Astrocyte (in vitro differentiated cells and primary cell): Measurements from ENCODE around the gene KIF1C. TPM values are rescaled to one million over a fixed set of nuclear protein-coding genes. Genes with fewer than 3 reads are reported as not detected.

Experiments used
- DNase-seq: peaks from one replicate; pipeline ENCODE4 v3.0.0-alpha.2; 2010; ENCODE audit warnings: low read depth
- FAIRE-seq: peaks from 2 replicates; lab custom pipeline; 2011; peaks lifted over from hg19 to GRCh38; lab: Jason Lieb, UNC
- H2AFZ ChIP-seq: 2 replicates; pipeline ENCODE4 v1.6.0; 2012; ENCODE audit warnings: low read depth, low read length, inconsistent platforms
- H3K27ac ChIP-seq: 2 replicates; pipeline ENCODE4 v1.5.1; 2011; ENCODE audit warnings: low read depth, low read length, inconsistent platforms
- H3K27me3 ChIP-seq: 2 replicates; pipeline ENCODE4 v1.6.0; 2011; ENCODE audit warnings: low read length, inconsistent platforms; ENCODE audit not compliant: insufficient read depth
- H3K36me3 ChIP-seq: 2 replicates; pipeline ENCODE4 v1.5.1; 2011; ENCODE audit warnings: low read length, inconsistent platforms; ENCODE audit not compliant: insufficient read depth
- H3K4me1 ChIP-seq: 2 replicates; pipeline ENCODE4 v1.5.1; 2011; ENCODE audit warnings: low read length, inconsistent platforms; ENCODE audit not compliant: insufficient read depth
- H3K4me2 ChIP-seq: 2 replicates; pipeline ENCODE4 v1.6.0; 2012; ENCODE audit warnings: low read length, inconsistent platforms
- H3K4me3 ChIP-seq: 2 replicates; pipeline ENCODE4 v1.5.1; 2011; ENCODE audit warnings: low read depth, mild to moderate bottlenecking, low read length, inconsistent platforms; ENCODE audit not compliant: insufficient read depth
- H3K79me2 ChIP-seq: 2 replicates; pipeline ENCODE4 v1.6.0; 2012; ENCODE audit warnings: mild to moderate bottlenecking, low read length, inconsistent platforms; ENCODE audit not compliant: insufficient read depth
- H3K9ac ChIP-seq: 2 replicates; pipeline ENCODE4 v1.6.0; 2012; ENCODE audit warnings: mild to moderate bottlenecking, low read length, inconsistent platforms
- H3K9me3 ChIP-seq: 2 replicates; pipeline ENCODE4 v1.5.1; 2012; ENCODE audit warnings: low read depth, mild to moderate bottlenecking, low read length, inconsistent platforms; ENCODE audit not compliant: insufficient read depth
- H4K20me1 ChIP-seq: 2 replicates; pipeline ENCODE4 v1.6.0; 2012; ENCODE audit warnings: low read length, inconsistent platforms; ENCODE audit not compliant: insufficient read depth
- H3K27ac Mint-ChIP-seq: one replicate; pipeline ENCODE4 v1.8.0; 2021; ENCODE audit warnings: mild to moderate bottlenecking, mixed read lengths; ENCODE audit not compliant: unreplicated experiment
- H3K27me3 Mint-ChIP-seq: one replicate; pipeline ENCODE4 v1.8.0; 2021; ENCODE audit warnings: low read depth, mixed read lengths; ENCODE audit not compliant: unreplicated experiment
- H3K36me3 Mint-ChIP-seq: one replicate; pipeline ENCODE4 v1.8.0; 2021; ENCODE audit warnings: low read depth, mixed read lengths; ENCODE audit not compliant: unreplicated experiment
- H3K4me1 Mint-ChIP-seq: one replicate; pipeline ENCODE4 v1.8.0; 2021; ENCODE audit warnings: low read depth, mixed read lengths; ENCODE audit not compliant: unreplicated experiment
- H3K4me3 Mint-ChIP-seq: one replicate; pipeline ENCODE4 v1.8.0; 2021; ENCODE audit warnings: mild to moderate bottlenecking, moderate library complexity, mixed read lengths; ENCODE audit not compliant: unreplicated experiment
- H3K9me3 Mint-ChIP-seq: one replicate; pipeline ENCODE4 v1.8.0; 2021; ENCODE audit warnings: mild to moderate bottlenecking, mixed read lengths; ENCODE audit not compliant: unreplicated experiment
- CTCF ChIP-seq: IDR thresholded peaks from 2 replicates; pipeline ENCODE4 v1.5.1; 2011; ENCODE audit warnings: low read depth, mild to moderate bottlenecking, inconsistent platforms, low read length, moderate library complexity; ENCODE audit not compliant: insufficient read depth
- EZH2 ChIP-seq: IDR thresholded peaks from 2 replicates; pipeline ENCODE4 v1.6.1; 2012; ENCODE audit warnings: mild to moderate bottlenecking, low read length, inconsistent platforms; ENCODE audit not compliant: insufficient read depth
- total RNA-seq: library from RNA; stranded (reverse); gene quantifications from 2 replicates; pipeline ENCODE4 v1.2.1, GENCODE V29; 2021

KIF1C gene
- total RNA-seq, 1 donor from 2014 or later, result 109 TPM

GRCh38 chr17:4998027-4998731, 429 bp downstream of the KIF1C start:
- peaks cover 6% of the 10 kb centered on the region for H3K4me1 Mint-ChIP-seq
- H3K27me3 ChIP-seq, result no peaks in the 10 kb centered on the region
- H2AFZ ChIP-seq, result peak overlapping the region; percentile 47
- peaks cover 43% of the 10 kb centered on the region for H4K20me1 ChIP-seq
- H3K4me1 ChIP-seq, result peaks cover 24% of the 10 kb centered on the region
- TF ChIP-seq EZH2, result no peak
- H3K9me3 ChIP-seq, result no peaks in the 10 kb centered on the region
- H3K4me2 ChIP-seq, result peak overlapping the region; percentile 99
- peak overlapping the region; percentile 91 for H3K4me3 Mint-ChIP-seq
- no peak for FAIRE-seq
- H3K27me3 Mint-ChIP-seq, result peaks cover 2% of the 10 kb centered on the region
- no peak overlapping the region for H3K27ac Mint-ChIP-seq
- DNase-seq, result peak; percentile 13
- H3K27ac ChIP-seq, result peak overlapping the region; percentile 77
- peaks cover 2% of the 10 kb centered on the region for H3K9me3 Mint-ChIP-seq
- peaks cover 12% of the 10 kb centered on the region for H3K36me3 ChIP-seq
- peak overlapping the region; percentile 69 for H3K4me3 ChIP-seq
- H3K79me2 ChIP-seq, result peaks cover 35% of the 10 kb centered on the region
- H3K9ac ChIP-seq, result peak overlapping the region; percentile 85
- peaks cover 13% of the 10 kb centered on the region for H3K36me3 Mint-ChIP-seq

- peaks cover 2% of the 10 kb centered on the region for H3K9me3 Mint-ChIP-seq
- no peak for DNase-seq
Observed at GRCh38 chr17:4998732-4999429, 1.1 kb downstream of the KIF1C start.

More at GRCh38 chr17:4998732-4999429, 1.1 kb downstream of the KIF1C start:
- Histone ChIP-seq H3K27ac (no peak overlapping the region), H3K79me2 (peaks cover 35% of the 10 kb centered on the region), H3K27me3 (no peaks in the 10 kb centered on the region), H2AFZ (no peak overlapping the region), H3K9me3 (no peaks in the 10 kb centered on the region), H4K20me1 (peaks cover 50% of the 10 kb centered on the region), H3K4me1 (peaks cover 24% of the 10 kb centered on the region), H3K4me2 (peak overlapping the region; percentile 99), H3K9ac (peak overlapping the region; percentile 85), H3K36me3 (peaks cover 16% of the 10 kb centered on the region), H3K4me3 (peak overlapping the region; percentile 69)
- Mint-ChIP-seq H3K27me3 (peaks cover 2% of the 10 kb centered on the region), H3K4me3 (peak overlapping the region; percentile 91), H3K4me1 (peaks cover 6% of the 10 kb centered on the region), H3K36me3 (peaks cover 17% of the 10 kb centered on the region), H3K27ac (peak overlapping the region; percentile 63)
- FAIRE-seq, result no peak
- TF ChIP-seq CTCF (no peak), EZH2 (no peak)
